ENCODE results near the gene SCN4A.

SCN4A gene

DNA sequence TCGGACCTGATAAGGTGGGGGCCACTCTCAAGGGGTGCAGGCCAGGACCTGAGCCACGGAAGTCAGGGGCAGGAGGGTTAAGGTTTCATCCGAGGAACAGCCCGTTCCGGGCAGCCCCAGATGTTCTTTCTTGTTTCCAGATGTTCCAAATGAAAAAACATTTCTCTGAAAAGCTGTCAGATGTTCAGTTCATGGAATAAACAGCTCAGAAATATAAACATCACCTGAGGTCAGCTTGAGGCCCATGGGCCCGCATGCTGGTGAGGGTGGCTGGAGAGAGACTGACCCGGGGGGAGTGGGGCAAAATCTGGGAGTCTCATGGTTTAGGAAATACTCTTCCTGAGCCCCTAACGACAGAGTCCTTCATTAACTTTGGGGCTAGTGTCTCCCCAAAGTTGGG is 39.1 kb downstream of the SCN4A start:
- peaks cover 35% of the 10 kb centered on the region for H3K36me3 ChIP-seq (ENCODE audit: insufficient read depth, low read length)
- peaks cover 72% of the 10 kb centered on the region for H3K4me1 ChIP-seq (ENCODE audit: insufficient read depth, low read length, severe bottlenecking)
- H2AFZ ChIP-seq (ENCODE audit: low read length), result no peak overlapping the region
- peak overlapping the region; percentile 97 for H3K4me3 ChIP-seq (ENCODE audit: low read depth, low read length, poor library complexity, severe bottlenecking)
- no peaks in the 10 kb centered on the region for H3K9me2 ChIP-seq (ENCODE audit: low read depth, low read length)
- H3K4me2 ChIP-seq (ENCODE audit: low read length), result peak overlapping the region; percentile 96
- H3F3A ChIP-seq (ENCODE audit: insufficient read depth, low read length), result no peaks in the 10 kb centered on the region
- no peaks in the 10 kb centered on the region for H4K20me1 ChIP-seq (ENCODE audit: insufficient read depth, low read length)
- no peaks in the 10 kb centered on the region for H3K27me3 ChIP-seq (ENCODE audit: insufficient read depth, low read length)
- peak overlapping the region; percentile 100 for H3K9ac ChIP-seq (ENCODE audit: low read length)
- H3K27ac ChIP-seq (ENCODE audit: low read depth, low read length, poor library complexity, severe bottlenecking), result peak overlapping the region; percentile 97
- TF ChIP-seq EZH2 (IDR thresholded peaks at IDR 0.05; ENCODE audit: borderline replicate concordance, low read length), result no peak
- TF ChIP-seq, protein P1, sequence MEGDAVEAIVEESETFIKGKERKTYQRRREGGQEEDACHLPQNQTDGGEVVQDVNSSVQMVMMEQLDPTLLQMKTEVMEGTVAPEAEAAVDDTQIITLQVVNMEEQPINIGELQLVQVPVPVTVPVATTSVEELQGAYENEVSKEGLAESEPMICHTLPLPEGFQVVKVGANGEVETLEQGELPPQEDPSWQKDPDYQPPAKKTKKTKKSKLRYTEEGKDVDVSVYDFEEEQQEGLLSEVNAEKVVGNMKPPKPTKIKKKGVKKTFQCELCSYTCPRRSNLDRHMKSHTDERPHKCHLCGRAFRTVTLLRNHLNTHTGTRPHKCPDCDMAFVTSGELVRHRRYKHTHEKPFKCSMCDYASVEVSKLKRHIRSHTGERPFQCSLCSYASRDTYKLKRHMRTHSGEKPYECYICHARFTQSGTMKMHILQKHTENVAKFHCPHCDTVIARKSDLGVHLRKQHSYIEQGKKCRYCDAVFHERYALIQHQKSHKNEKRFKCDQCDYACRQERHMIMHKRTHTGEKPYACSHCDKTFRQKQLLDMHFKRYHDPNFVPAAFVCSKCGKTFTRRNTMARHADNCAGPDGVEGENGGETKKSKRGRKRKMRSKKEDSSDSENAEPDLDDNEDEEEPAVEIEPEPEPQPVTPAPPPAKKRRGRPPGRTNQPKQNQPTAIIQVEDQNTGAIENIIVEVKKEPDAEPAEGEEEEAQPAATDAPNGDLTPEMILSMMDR (IDR thresholded peaks at IDR 0.05; ENCODE audit: low read length), result no peak
- no peaks in the 10 kb centered on the region for H3K9me3 ChIP-seq (ENCODE audit: low read length)
- peaks cover 23% of the 10 kb centered on the region for H3K79me2 ChIP-seq (ENCODE audit: insufficient read depth, low read length)

- Histone ChIP-seq H4K20me1 (ENCODE audit: insufficient read depth, low read length) (no peaks in the 10 kb centered on the region), H3K4me3 (ENCODE audit: low read depth, low read length, poor library complexity, severe bottlenecking) (peak overlapping the region; percentile 97), H3K4me2 (ENCODE audit: low read length) (peak overlapping the region; percentile 96), H3K79me2 (ENCODE audit: insufficient read depth, low read length) (peaks cover 23% of the 10 kb centered on the region), H3F3A (ENCODE audit: insufficient read depth, low read length) (no peaks in the 10 kb centered on the region), H3K9ac (ENCODE audit: low read length) (peak overlapping the region; percentile 100), H3K9me2 (ENCODE audit: low read depth, low read length) (no peaks in the 10 kb centered on the region), H3K4me1 (ENCODE audit: insufficient read depth, low read length, severe bottlenecking) (peaks cover 72% of the 10 kb centered on the region), H3K27ac (ENCODE audit: low read depth, low read length, poor library complexity, severe bottlenecking) (peak overlapping the region; percentile 97), H3K36me3 (ENCODE audit: insufficient read depth, low read length) (peaks cover 44% of the 10 kb centered on the region), H3K9me3 (ENCODE audit: low read length) (no peaks in the 10 kb centered on the region), H3K27me3 (ENCODE audit: insufficient read depth, low read length) (no peaks in the 10 kb centered on the region), H2AFZ (ENCODE audit: low read length) (no peak overlapping the region)
- TF ChIP-seq EZH2 (IDR thresholded peaks at IDR 0.05; ENCODE audit: borderline replicate concordance, low read length), result no peak
- TF ChIP-seq, protein P1 (IDR thresholded peaks at IDR 0.05; ENCODE audit: low read length), result peak; percentile 35; the same call in 1 of the 2 replicates
These were observed 40.0 kb downstream of the SCN4A start for GRCh38 chr17:63932721-63933120.

GRCh38 chr17:63931981-63932561 is 40.6 kb downstream of the SCN4A start, which contains the start of gene CD79B:
CD79B (minus strand) TSS chr17:63932331; CDS start chr17:63932261, 70 bp downstream.
- Histone ChIP-seq H3K36me3 (ENCODE audit: insufficient read depth, low read length) (peaks cover 45% of the 10 kb centered on the region), H3K4me1 (ENCODE audit: insufficient read depth, low read length, severe bottlenecking) (peaks cover 72% of the 10 kb centered on the region), H3K9me3 (ENCODE audit: low read length) (no peaks in the 10 kb centered on the region), H3K27ac (ENCODE audit: low read depth, low read length, poor library complexity, severe bottlenecking) (peak within 1 kb of the TSS; percentile 97), H3K4me2 (ENCODE audit: low read length) (peak within 1 kb of the TSS; percentile 96), H4K20me1 (ENCODE audit: insufficient read depth, low read length) (no peaks in the 10 kb centered on the region), H3K9me2 (ENCODE audit: low read depth, low read length) (no peaks in the 10 kb centered on the region), H3K79me2 (ENCODE audit: insufficient read depth, low read length) (peaks cover 23% of the 10 kb centered on the region), H2AFZ (ENCODE audit: low read length) (no peak within 1 kb of the TSS), H3K27me3 (ENCODE audit: insufficient read depth, low read length) (no peaks in the 10 kb centered on the region), H3K4me3 (ENCODE audit: low read depth, low read length, poor library complexity, severe bottlenecking) (peak within 1 kb of the TSS; percentile 97), H3K9ac (ENCODE audit: low read length) (peak within 1 kb of the TSS; percentile 100), H3F3A (ENCODE audit: insufficient read depth, low read length) (no peaks in the 10 kb centered on the region)
- TF ChIP-seq, protein P1 (IDR thresholded peaks at IDR 0.05; ENCODE audit: low read length), result no peak
- TF ChIP-seq EZH2 (IDR thresholded peaks at IDR 0.05; ENCODE audit: borderline replicate concordance, low read length), result no peak

Data from OCI-LY1 (cell line).